Measurements from ENCODE around the gene CGB2. TPM values are rescaled to one million over a fixed set of nuclear protein-coding genes. Genes with fewer than 3 reads are reported as not detected.

Gene CGB2
- total RNA-seq, 2 donors from 2014 or later = not detected

- TF ChIP-seq CTCF (IDR thresholded peaks at IDR 0.05) = no peak
- H3K9me3 ChIP-seq = no peaks in the 10 kb centered on the region
- H3K27me3 ChIP-seq = no peaks in the 10 kb centered on the region
- no peak overlapping the region for H3K9ac ChIP-seq (ENCODE audit: low read depth in 2 of 2, low read length in 2 of 2)
- no peaks in the 10 kb centered on the region for H3K36me3 ChIP-seq
- H3K4me1 ChIP-seq = no peaks in the 10 kb centered on the region
- H3K4me3 ChIP-seq = no peak overlapping the region
- no peak for DNase-seq
- intact Hi-C loops (cut with DNase I) = no loop called here
- H3K27ac ChIP-seq = no peak overlapping the region
These were observed 27.6 kb upstream of the CGB2 start for GRCh38 chr19:49004133-49004532.

- H3K9me3 ChIP-seq = no peaks in the 10 kb centered on the region
- no peaks in the 10 kb centered on the region for H3K36me3 ChIP-seq
These were observed 26.6 kb upstream of the CGB2 start for GRCh38 chr19:49004964-49005614.

GRCh38 chr19:49006905-49007304, 24.8 kb upstream of the CGB2 start:
- H3K36me3 ChIP-seq = no peaks in the 10 kb centered on the region
- no peaks in the 10 kb centered on the region for H3K4me1 ChIP-seq
- H3K9me3 ChIP-seq = no peaks in the 10 kb centered on the region
- no peak overlapping the region for H3K27ac ChIP-seq
- no peak overlapping the region for H3K4me3 ChIP-seq
- intact Hi-C loops (cut with DNase I) = no loop called here
- no peaks in the 10 kb centered on the region for H3K27me3 ChIP-seq
- no peak for TF ChIP-seq CTCF (IDR thresholded peaks at IDR 0.05)
- no peak for DNase-seq
- H3K9ac ChIP-seq (ENCODE audit: low read depth in 2 of 2, low read length in 2 of 2) = no peak overlapping the region

More at GRCh38 chr19:49004964-49005614, 26.6 kb upstream of the CGB2 start:
- Histone ChIP-seq H3K27me3 (no peaks in the 10 kb centered on the region), H3K4me3 (no peak overlapping the region), H3K4me1 (no peaks in the 10 kb centered on the region), H3K27ac (no peak overlapping the region), H3K9ac (ENCODE audit: low read depth in 2 of 2, low read length in 2 of 2) (no peak overlapping the region)
- no peak for DNase-seq
- TF ChIP-seq CTCF (IDR thresholded peaks at IDR 0.05) = no peak
- intact Hi-C loops (cut with DNase I) = no loop called here

- intact Hi-C loops (cut with DNase I) = no loop called here
- DNase-seq = no peak
- Histone ChIP-seq H3K9ac (ENCODE audit: low read depth in 2 of 2, low read length in 2 of 2) (no peak overlapping the region), H3K9me3 (no peaks in the 10 kb centered on the region), H3K27ac (no peak overlapping the region), H3K36me3 (no peaks in the 10 kb centered on the region), H3K4me3 (no peak overlapping the region), H3K4me1 (no peaks in the 10 kb centered on the region), H3K27me3 (no peaks in the 10 kb centered on the region)
- no peak for TF ChIP-seq CTCF (IDR thresholded peaks at IDR 0.05)
These were observed 21.9 kb upstream of the CGB2 start for GRCh38 chr19:49009828-49010227.

GRCh38 chr19:49010453-49010852, 21.2 kb upstream of the CGB2 start:
- Histone ChIP-seq H3K27ac (no peak overlapping the region), H3K36me3 (no peaks in the 10 kb centered on the region), H3K9ac (ENCODE audit: low read depth in 2 of 2, low read length in 2 of 2) (no peak overlapping the region), H3K9me3 (no peaks in the 10 kb centered on the region), H3K4me3 (no peak overlapping the region), H3K4me1 (no peaks in the 10 kb centered on the region), H3K27me3 (no peaks in the 10 kb centered on the region)
- TF ChIP-seq CTCF (IDR thresholded peaks at IDR 0.05) = no peak
- intact Hi-C loops (cut with DNase I) = no loop called here
- DNase-seq = no peak
